Measurements from ENCODE around the gene DNMT3B. TPM values are rescaled to one million over a fixed set of nuclear protein-coding genes. Genes with fewer than 3 reads are reported as not detected.
"Not testable (repeated sequence)": the region's sequence is repeated elsewhere in the genome, so short reads cannot be mapped to it uniquely, and the experiment has no call there.

Gene DNMT3B
- total RNA-seq, 1 donor from 2014 or later, result 3.4 TPM

DNA sequence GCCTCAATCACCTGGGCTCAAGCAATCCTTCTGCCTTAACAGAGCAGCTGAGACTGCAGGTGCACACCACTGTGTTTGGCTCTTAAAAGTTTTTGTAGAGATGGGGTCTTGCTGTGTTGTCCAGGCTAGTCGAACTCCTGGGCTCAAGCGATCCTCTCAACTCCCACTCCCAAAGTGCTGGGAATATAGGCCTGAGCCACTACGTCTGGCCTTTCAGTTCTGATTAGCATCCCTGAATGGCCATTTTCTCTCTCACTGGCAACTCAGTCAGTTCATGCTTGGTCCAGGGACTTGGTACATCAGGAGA lies 28.5 kb downstream of the DNMT3B start:
- no peak for DNase-seq (ENCODE audit: low spot score)

DNA sequence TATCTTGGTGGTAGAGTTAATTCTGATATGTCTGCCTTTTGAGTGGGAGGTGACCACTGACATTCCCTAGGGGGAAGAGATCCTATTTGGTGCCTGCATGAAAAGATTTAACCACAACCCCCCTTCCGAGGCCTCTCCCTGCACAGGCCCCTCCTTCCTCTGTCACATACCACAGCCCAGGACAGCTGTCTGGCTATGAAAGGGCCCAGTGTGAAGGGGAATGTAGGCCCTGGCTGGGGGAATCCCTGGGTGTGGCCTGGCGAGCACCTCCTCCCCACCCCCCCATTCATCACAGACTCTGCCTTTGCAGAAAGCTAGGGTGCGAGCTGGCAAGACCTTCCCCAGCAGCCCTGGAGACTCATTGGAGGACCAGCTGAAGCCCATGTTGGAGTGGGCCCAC lies 30.1 kb downstream of the DNMT3B start:
- DNase-seq (ENCODE audit: low spot score), result no peak

DNA sequence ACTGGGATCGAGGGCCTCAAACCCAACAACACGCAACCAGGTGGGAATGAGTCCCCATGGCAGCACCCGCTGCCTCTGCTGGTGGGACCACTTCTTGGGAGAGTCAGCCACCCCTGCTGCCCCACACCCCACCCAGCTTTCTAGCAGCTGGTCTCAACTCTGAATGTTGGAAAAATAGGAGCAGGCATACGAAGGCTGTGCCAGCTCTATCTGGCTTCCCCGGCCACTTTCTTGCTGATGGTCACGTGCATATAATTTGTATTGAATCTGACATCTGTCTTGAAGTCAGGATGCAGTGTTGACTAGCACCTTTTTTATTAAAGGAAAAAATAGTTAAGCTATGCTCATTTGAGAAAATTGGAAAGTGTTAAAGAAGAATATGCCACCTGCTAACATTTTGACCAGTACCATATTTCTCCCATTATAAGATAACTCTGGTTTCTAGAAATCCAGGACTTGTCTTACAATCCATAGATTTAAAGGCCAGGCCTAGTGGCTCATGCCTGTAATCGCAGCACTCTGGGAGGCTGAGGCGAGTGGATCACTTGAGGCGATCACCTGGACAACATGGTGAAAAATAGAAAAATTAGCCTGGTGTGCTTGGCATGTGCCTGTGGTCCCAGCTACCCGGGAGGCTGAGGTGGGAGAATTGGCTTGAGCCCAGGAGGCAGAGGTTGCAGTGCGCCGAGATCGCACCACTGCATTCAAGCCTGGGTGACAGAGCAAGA lies 30.7 kb downstream of the DNMT3B start:
- no peak for DNase-seq (ENCODE audit: low spot score)

- no peak for DNase-seq (ENCODE audit: low spot score)
These were observed 34.3 kb downstream of the DNMT3B start for GRCh38 chr20:32796383-32796948.

DNA sequence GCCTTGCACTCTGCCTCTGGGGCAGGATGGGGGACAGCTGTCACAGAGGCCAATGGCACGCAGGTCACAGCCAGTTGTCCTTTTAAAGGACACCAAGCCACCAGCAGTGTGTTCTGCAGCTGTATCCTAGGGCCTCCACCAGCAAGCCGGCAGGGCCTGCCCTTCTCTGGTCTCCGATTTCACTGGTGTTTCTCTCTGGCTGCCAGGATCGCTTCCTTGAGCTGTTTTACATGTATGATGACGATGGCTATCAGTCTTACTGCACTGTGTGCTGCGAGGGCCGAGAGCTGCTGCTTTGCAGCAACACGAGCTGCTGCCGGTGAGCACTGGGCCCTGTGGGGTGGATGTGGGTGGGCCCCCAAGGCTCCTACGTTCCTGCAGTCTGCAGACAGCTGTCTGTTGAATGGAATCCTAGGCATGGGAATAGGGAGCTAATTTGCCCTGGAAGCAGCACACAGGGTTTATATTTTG lies 34.8 kb downstream of the DNMT3B start:
- no peak for DNase-seq (ENCODE audit: low spot score)

GRCh38 chr20:32797571-32797970 lies 35.4 kb downstream of the DNMT3B start:
- DNase-seq (ENCODE audit: low spot score), result not testable (repeated sequence)

- DNase-seq (ENCODE audit: low spot score), result no peak
These were observed 36.1 kb downstream of the DNMT3B start for GRCh38 chr20:32798046-32798981.

GRCh38 chr20:32803092-32803491 lies 40.9 kb downstream of the DNMT3B start:
- no peak for DNase-seq (ENCODE audit: low spot score)

DNA sequence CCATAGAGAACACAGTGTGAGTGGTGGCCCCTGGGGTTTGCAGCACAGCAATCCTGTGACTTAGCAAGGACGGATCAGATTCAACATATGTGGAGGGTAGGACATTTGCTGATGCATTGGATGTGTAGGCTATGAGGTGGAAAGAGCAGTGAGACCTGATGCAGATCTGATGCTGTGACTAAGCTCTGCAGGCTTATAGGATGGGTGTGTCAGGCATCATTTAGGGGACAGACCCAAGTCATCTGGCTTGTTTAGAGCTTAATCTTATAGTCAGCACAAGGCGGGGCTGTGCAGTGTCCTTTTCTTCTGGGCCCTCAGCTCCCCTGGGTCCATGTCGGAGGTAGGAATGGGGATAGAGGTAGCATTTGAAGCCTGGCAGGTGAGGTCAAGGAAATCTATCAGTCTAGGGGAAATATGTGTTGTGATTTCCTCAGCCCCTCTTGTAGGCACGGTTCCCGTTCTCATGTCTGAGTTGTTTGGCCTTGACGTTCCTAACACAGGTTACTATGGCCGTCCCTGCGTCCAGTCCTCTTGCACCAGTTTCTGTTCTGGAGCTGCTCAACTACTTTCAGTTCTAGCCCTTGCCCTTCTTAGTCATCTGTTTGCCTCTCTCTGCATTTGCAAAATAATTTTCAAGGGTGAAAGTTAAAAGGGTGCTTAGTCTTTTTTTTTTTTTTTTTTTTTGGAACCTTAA lies 42.0 kb downstream of the DNMT3B start:
- no peak for DNase-seq (ENCODE audit: low spot score)

DNA sequence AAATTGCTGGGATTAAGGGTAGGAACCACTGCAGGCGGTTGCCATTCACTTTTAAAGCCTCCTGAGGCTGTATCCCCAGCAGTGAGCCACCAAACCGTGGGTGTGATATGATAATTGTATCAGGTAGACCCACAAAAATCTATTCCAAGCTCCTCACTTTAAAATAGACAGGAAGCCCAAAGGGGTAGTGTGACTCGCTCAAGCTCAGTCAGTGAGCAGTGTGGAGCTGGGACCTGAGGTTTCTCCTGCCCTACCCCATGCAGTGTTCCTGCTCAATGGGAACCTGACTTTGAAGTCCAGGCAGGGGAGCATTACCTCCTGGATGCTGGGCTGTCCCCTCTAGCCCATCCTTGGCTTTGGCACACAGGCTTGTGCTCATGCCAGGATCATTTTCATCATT lies 42.6 kb downstream of the DNMT3B start:
- DNase-seq (ENCODE audit: low spot score), result no peak

- no peak for DNase-seq (ENCODE audit: low spot score)
These were observed 43.5 kb downstream of the DNMT3B start for GRCh38 chr20:32805721-32806120.

GRCh38 chr20:32806356-32806755 lies 44.2 kb downstream of the DNMT3B start:
- no peak for DNase-seq (ENCODE audit: low spot score)

DNA sequence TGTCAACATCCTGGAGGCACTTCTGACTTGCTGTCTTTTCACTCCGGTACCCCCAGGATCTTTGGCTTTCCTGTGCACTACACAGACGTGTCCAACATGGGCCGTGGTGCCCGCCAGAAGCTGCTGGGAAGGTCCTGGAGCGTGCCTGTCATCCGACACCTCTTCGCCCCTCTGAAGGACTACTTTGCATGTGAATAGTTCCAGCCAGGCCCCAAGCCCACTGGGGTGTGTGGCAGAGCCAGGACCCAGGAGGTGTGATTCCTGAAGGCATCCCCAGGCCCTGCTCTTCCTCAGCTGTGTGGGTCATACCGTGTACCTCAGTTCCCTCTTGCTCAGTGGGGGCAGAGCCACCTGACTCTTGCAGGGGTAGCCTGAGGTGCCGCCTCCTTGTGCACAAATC lies 45.5 kb downstream of the DNMT3B start:
- DNase-seq (ENCODE audit: low spot score), result no peak

GRCh38 chr20:32808438-32808837 lies 46.3 kb downstream of the DNMT3B start:
- DNase-seq (ENCODE audit: low spot score), result no peak

DNA sequence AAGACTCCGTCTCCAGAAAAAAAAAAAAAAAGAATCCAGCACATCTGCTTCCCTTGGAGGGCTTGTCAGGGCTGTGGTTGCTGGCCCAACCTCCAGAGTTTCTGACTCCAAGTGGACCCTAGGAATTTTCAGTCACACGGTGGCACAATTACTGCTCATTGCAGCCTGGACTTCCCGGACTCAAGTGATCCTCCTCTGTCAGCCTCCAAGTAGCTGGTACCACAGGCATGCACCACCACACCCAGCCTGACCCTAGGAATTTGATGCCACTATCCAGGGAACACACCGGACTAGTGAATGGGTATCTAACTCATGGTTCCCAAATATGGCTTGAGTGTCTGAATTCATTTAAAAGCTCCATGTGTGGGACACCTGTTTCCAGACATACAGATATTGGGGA lies 47.7 kb downstream of the DNMT3B start:
- no peak for DNase-seq (ENCODE audit: low spot score)

GRCh38 chr20:32810941-32811340 lies 48.8 kb downstream of the DNMT3B start:
- DNase-seq (ENCODE audit: low spot score), result no peak

DNA sequence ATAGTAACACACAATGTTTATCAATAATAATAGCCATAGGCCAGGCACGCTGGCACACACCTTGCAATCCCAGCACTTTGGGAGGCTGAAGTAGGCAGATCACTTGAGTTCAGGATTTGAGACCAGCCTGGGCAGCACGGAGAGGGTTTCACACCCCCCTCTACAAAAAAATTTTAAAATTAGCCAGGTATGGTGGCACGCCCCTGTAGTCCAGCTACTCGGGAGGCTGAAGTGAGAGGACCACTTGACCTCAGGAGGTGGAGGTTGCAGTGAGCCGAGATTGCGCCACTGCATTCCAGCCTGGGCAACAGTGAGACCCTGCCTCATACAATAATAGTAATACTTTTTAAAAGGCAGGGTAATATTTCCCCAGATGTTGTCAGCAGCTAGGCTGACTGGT lies 49.7 kb downstream of the DNMT3B start:
- DNase-seq (ENCODE audit: low spot score), result no peak

GRCh38 chr20:32819992-32820697 lies 58.0 kb downstream of the DNMT3B start:
- DNase-seq (ENCODE audit: low spot score), result peak; percentile 82

- DNase-seq (ENCODE audit: low spot score), result no peak
These were observed 58.7 kb downstream of the DNMT3B start for GRCh38 chr20:32820698-32821377.

DNA sequence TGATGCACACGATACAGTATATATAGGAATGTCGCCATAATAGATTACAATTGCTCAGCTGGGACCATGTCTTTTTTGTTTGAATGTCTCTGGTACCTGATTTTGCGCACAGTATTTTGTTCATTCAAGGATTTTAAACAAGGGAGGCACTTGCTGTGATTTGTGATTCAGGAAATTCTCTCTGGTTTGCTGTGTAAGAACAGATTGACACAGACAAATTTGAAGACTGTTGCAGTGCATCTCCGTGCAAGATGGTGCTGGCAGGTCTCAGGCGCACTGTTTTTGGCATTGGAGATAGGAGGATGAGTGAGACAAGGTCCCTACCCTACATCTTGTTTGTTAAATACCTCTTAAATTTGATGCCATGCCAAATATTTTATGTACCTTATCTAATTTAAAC lies 60.0 kb downstream of the DNMT3B start:
- DNase-seq (ENCODE audit: low spot score), result no peak

- no peak for DNase-seq (ENCODE audit: low spot score)
These were observed 60.9 kb downstream of the DNMT3B start for GRCh38 chr20:32823078-32823477.
